GM19324 (cell line): Measurements from ENCODE around the gene GAS5.
"Not testable (repeated sequence)": the region's sequence is repeated elsewhere in the genome, so short reads cannot be mapped to it uniquely, and the experiment has no call there.

Experiments
- ATAC-seq: cut with Tn5 transposase; IDR thresholded peaks from one replicate; pipeline ENCODE4 v1.9.1; 2021; ENCODE audit warnings: mild to moderate bottlenecking, moderate library complexity; ENCODE audit not compliant: unreplicated experiment, low FRiP score

Gene GAS5

GRCh38 chr1:173870252-173871075, 2.7 kb upstream of the GAS5 start:
- ATAC-seq = no peak

GRCh38 chr1:173869021-173869359, 1.2 kb upstream of the GAS5 start:
- no peak for ATAC-seq

GRCh38 chr1:173868266-173869020, 654 bp upstream of the GAS5 start, which contains the start of gene ZBTB37:
TSS of gene ZBTB37 (plus strand) at chr1:173868380. CDS start at chr1:173870226, 1,846 bp downstream.
- ATAC-seq = peak; percentile 71

GRCh38 chr1:173867141-173867752, 542 bp downstream of the GAS5 start:
- ATAC-seq = no peak

GRCh38 chr1:173866413-173867115, 1.2 kb downstream of the GAS5 start:
- ATAC-seq = no peak

GRCh38 chr1:173865468-173866164, 2.2 kb downstream of the GAS5 start:
- ATAC-seq = no peak

- ATAC-seq = no peak
Measured at GRCh38 chr1:173864179-173864867, 3.5 kb downstream of the GAS5 start.

- ATAC-seq = no peak
Measured at GRCh38 chr1:173863224-173864161, 4.3 kb downstream of the GAS5 start.

GRCh38 chr1:173862769-173863223, 5.0 kb downstream of the GAS5 start:
- no peak for ATAC-seq

- ATAC-seq = not testable (repeated sequence)
Measured at GRCh38 chr1:173862146-173862768, 5.5 kb downstream of the GAS5 start.

- no peak for ATAC-seq
Measured at GRCh38 chr1:173861731-173862145, 6.1 kb downstream of the GAS5 start.

GRCh38 chr1:173860065-173860464, 7.7 kb downstream of the GAS5 start:
- no peak for ATAC-seq

- ATAC-seq = not testable (repeated sequence)
Measured at GRCh38 chr1:173859547-173859946, 8.2 kb downstream of the GAS5 start.

- no peak for ATAC-seq
Measured at GRCh38 chr1:173857363-173857917, 10.3 kb downstream of the GAS5 start.

- ATAC-seq = no peak
Measured at GRCh38 chr1:173856903-173857302, 10.9 kb downstream of the GAS5 start.

- no peak for ATAC-seq
Measured at GRCh38 chr1:173856014-173856413, 11.8 kb downstream of the GAS5 start.

- ATAC-seq = no peak
Measured at GRCh38 chr1:173853074-173853473, 14.7 kb downstream of the GAS5 start.

GRCh38 chr1:173852105-173852504, 15.7 kb downstream of the GAS5 start:
- no peak for ATAC-seq
